NOMO-1 treated with DMSO at 0.1 percent for 48 hours (cell line): ENCODE measurements around the gene GPRASP3.

Experiments used
- DNase-seq: peaks from one replicate; lab custom pipeline; 2025; ENCODE audit not compliant: unreplicated experiment; lab: John Stamatoyannopoulos, UW

GPRASP3 gene

GRCh38 chrX:102745857-102746584 is 25.5 kb downstream of the GPRASP3 start:
- DNase-seq = no peak

GRCh38 chrX:102765217-102765616 is 44.7 kb downstream of the GPRASP3 start:
- DNase-seq = no peak

DNA sequence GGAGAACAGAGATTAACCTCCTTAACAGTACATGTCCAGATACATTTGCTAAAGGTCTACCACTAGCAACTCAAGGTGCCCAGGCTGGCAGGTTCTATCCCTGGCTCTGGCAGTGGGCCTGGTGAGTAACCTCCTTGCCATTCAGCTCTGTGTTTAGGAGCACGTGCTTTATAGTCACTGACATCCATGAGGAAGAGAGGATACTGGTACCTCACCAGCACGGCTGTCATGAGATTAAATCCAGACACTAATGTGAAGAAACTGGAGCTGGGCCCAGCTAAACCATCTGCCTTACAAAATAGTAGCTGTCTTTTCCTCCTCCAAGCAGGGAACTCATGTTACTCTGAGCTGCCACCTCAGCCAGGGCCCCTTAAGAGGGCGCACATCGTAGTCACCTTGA is 45.3 kb downstream of the GPRASP3 start:
- DNase-seq = no peak

- no peak for DNase-seq
These were observed 46.7 kb downstream of the GPRASP3 start for GRCh38 chrX:102767287-102767686.

DNA sequence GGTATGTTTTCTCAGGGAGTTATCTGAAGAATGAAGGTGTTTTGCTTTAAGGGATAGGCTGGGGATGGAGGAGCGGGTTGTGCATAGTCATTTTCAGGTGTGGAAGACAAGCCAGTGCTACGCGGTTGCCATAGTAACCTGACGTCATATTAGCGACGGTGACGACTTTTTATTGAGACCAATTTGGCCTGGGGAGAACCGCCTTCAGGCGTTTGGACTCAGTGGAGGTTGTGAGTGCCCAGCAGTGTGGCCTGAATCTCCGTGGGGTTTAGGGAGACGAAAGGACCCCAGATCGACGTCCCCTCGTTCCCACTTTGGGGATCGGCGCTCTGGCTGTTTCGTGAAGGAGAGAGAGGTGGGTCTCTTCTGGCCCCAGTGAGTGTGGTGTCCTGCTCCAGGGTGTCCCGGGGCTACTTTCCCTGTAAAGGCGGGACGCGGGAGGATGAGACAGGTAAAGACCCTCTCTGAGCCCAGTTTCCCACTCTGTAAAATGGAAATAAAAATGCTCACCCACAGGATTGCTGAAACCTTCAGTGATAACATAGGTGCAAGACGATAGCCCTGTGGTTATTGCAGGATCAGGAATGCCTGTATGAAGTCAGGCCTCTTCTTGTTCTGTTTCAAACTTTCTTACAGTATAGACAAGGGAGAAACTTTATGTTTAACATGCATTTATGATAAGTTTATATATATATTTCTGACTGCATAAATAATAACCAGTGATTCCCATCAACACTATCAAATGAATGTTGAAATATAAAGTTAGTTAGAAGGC is 48.6 kb downstream of the GPRASP3 start:
- peak; percentile 72 for DNase-seq
